Anterior cingulate cortex (tissue), 58 donors: ENCODE results near the gene ANKRD40.
"Not testable (repeated sequence)": the region's sequence is repeated elsewhere in the genome, so short reads cannot be mapped to it uniquely, and the experiment has no call there.

Experiments
- DNase-seq, 58 donors: peaks; one replicate each; lab custom pipeline; 2025; lab: John Stamatoyannopoulos, UW

Gene ANKRD40

GRCh38 chr17:50687200-50688066, 20.3 kb downstream of the ANKRD40 start:
- no peak for DNase-seq

- DNase-seq = peak in 2 of 58 donors; percentile 15 to 36
Observed at GRCh38 chr17:50686494-50687199, 21.1 kb downstream of the ANKRD40 start.

GRCh38 chr17:50685691-50686493, 21.8 kb downstream of the ANKRD40 start:
- no peak for DNase-seq

- DNase-seq = no peak
Observed at GRCh38 chr17:50685334-50685665, 22.4 kb downstream of the ANKRD40 start.

GRCh38 chr17:50684612-50685333, 22.9 kb downstream of the ANKRD40 start:
- DNase-seq = no peak

- no peak for DNase-seq
Observed at GRCh38 chr17:50684288-50684611, 23.5 kb downstream of the ANKRD40 start.

- DNase-seq = no peak
Observed at GRCh38 chr17:50683434-50684287, 24.1 kb downstream of the ANKRD40 start.

- no peak for DNase-seq
Observed at GRCh38 chr17:50682938-50683337, 24.8 kb downstream of the ANKRD40 start.

- DNase-seq = no peak
Observed at GRCh38 chr17:50682441-50682840, 25.3 kb downstream of the ANKRD40 start.

- DNase-seq = peak in 39 of 58 donors; percentile 5 to 65 (median 23)
Observed at GRCh38 chr17:50681263-50682200, 26.2 kb downstream of the ANKRD40 start.

GRCh38 chr17:50680543-50681262, 27.0 kb downstream of the ANKRD40 start:
- not testable (repeated sequence) for DNase-seq

GRCh38 chr17:50680126-50680525, 27.6 kb downstream of the ANKRD40 start:
- DNase-seq = no peak

GRCh38 chr17:50679008-50679544, 28.6 kb downstream of the ANKRD40 start:
- no peak for DNase-seq

- no peak for DNase-seq
Observed at GRCh38 chr17:50677851-50678375, 29.8 kb downstream of the ANKRD40 start.

- DNase-seq = no peak
Observed at GRCh38 chr17:50676065-50676975, 31.4 kb downstream of the ANKRD40 start.

- DNase-seq = no peak
Observed at GRCh38 chr17:50675627-50676026, 32.1 kb downstream of the ANKRD40 start.
